ENCODE data around the gene FOXN3.

GRCh38 chr14:89270439-89271227 lies 146.4 kb downstream of the FOXN3 start:
- TF ChIP-seq CTCF (IDR thresholded peaks at IDR 0.05 in 4 of 5, conservative IDR thresholded peaks at IDR 0.05 in 1 of 5) (no peak), POLR2A (IDR thresholded peaks at IDR 0.05) (no peak)

All from gastrocnemius medialis (tissue), 4 donors.